Islet precursor cell (in vitro differentiated cells): Measurements from ENCODE around the gene DLK1.

ENCODE experiments used
- DNase-seq: peaks from one replicate; pipeline ENCODE4 v3.0.0-alpha.2; 2018

Gene DLK1

GRCh38 chr14:100780246-100780645 lies 53.6 kb downstream of the DLK1 start:
- peak; percentile 43 for DNase-seq

GRCh38 chr14:100780646-100781355 lies 54.1 kb downstream of the DLK1 start:
- peak; percentile 48 for DNase-seq

GRCh38 chr14:100781952-100782351 lies 55.3 kb downstream of the DLK1 start:
- no peak for DNase-seq

GRCh38 chr14:100782516-100783320 lies 56.0 kb downstream of the DLK1 start:
- DNase-seq: peak; percentile 43

GRCh38 chr14:100783630-100784370 lies 57.1 kb downstream of the DLK1 start:
- DNase-seq: peak; percentile 45

- peak; percentile 32 for DNase-seq
These were observed 58.0 kb downstream of the DLK1 start for GRCh38 chr14:100784523-100785337.

- no peak for DNase-seq
These were observed 58.6 kb downstream of the DLK1 start for GRCh38 chr14:100785338-100785615.

- no peak for DNase-seq
These were observed 58.9 kb downstream of the DLK1 start for GRCh38 chr14:100785626-100786025.

- no peak for DNase-seq
These were observed 59.4 kb downstream of the DLK1 start for GRCh38 chr14:100786131-100786530.

GRCh38 chr14:100786576-100787219 lies 60.0 kb downstream of the DLK1 start:
- DNase-seq: no peak

- DNase-seq: no peak
These were observed 61.0 kb downstream of the DLK1 start for GRCh38 chr14:100787659-100788058.
